Endothelial cell of umbilical vein (primary cell): Measurements from ENCODE around the gene PNMA1. TPM values are rescaled to one million over a fixed set of nuclear protein-coding genes. Genes with fewer than 3 reads are reported as not detected.

Experiments used
- BruUV-seq: library from RNA; stranded (reverse); fragments of 400-500 nt; replicated peaks from 2 replicates; lab custom pipeline; 2021; lab: Mats Ljungman, UMichigan
- CTCF ChIA-PET: fragments of 300-600, 350-600 bp; sonication (Branson Sonifier 250); formaldehyde crosslinking; loops from one replicate; lab custom pipeline; 2021; ENCODE audit warnings: antibody characterized with exemption, inconsistent platforms; lab: Charles Lee
- POLR2A ChIA-PET: fragments of 300-600, 350-600 bp; sonication (Branson Sonifier 250); formaldehyde crosslinking; loops from one replicate; lab custom pipeline; 2021; ENCODE audit warnings: antibody characterized with exemption, inconsistent platforms; lab: Charles Lee
- DNase-seq: peaks from one replicate; pipeline ENCODE4 v3.0.0-alpha.2; 2011; ENCODE audit warnings: low read depth, low spot score
- FAIRE-seq: peaks from 2 replicates; lab custom pipeline; 2011; peaks lifted over from hg19 to GRCh38; lab: Jason Lieb, UNC
- H2AFZ ChIP-seq: 2 replicates; pipeline ENCODE4 v1.6.0; 2012; ENCODE audit warnings: low read depth, low read length, control low read depth, inconsistent platforms
- H3K27ac ChIP-seq: 2 replicates; pipeline ENCODE4 v1.5.1; 2011; ENCODE audit warnings: low read depth, mild to moderate bottlenecking, control low read depth, low read length, moderate library complexity; ENCODE audit not compliant: insufficient read depth
- H3K27me3 ChIP-seq, 2 experiments: 2 replicates each; pipeline versions ENCODE4 v1.6.0 to v1.6.1; 2011; ENCODE audit warnings: low read length in 2 of 2, mixed read lengths in 1 of 2; ENCODE audit not compliant: control insufficient read depth in 2 of 2, insufficient read depth in 2 of 2
- H3K36me3 ChIP-seq, 2 experiments: 2 replicates in 1 of 2; 3 replicates in 1 of 2; pipeline ENCODE4 v1.5.1; 2011; ENCODE audit warnings: low read length in 2 of 2, mild to moderate bottlenecking in 1 of 2, moderate library complexity in 1 of 2; ENCODE audit not compliant: control insufficient read depth in 2 of 2, insufficient read depth in 2 of 2; ENCODE audit errors: extremely low read depth in 1 of 2
- H3K4me1 ChIP-seq: 3 replicates; pipeline ENCODE4 v1.5.1; 2011; ENCODE audit warnings: mild to moderate bottlenecking, low read length; ENCODE audit not compliant: control insufficient read depth, insufficient read depth; ENCODE audit errors: extremely low read depth
- H3K4me2 ChIP-seq: 2 replicates; pipeline ENCODE4 v1.6.1; 2011; ENCODE audit warnings: low read length, control low read depth, mixed read lengths; ENCODE audit not compliant: insufficient read depth
- H3K4me3 ChIP-seq, 3 experiments: fragments of 200-600 bp in 1 of 3; sonication (generic), shearing (Covaris generic) in 1 of 3; replicated peaks in 1 of 3; 2 replicates each; pipeline ENCODE4 v1.5.1; 2011 to 2016; ENCODE audit warnings: control low read depth in 3 of 3, low read length in 3 of 3, mild to moderate bottlenecking in 2 of 3, inconsistent platforms in 1 of 3, low read depth in 1 of 3, moderate library complexity in 1 of 3; ENCODE audit not compliant: insufficient read depth in 1 of 3
- H3K79me2 ChIP-seq: 2 replicates; pipeline ENCODE4 v1.6.0; 2012; ENCODE audit warnings: low read length, inconsistent platforms; ENCODE audit not compliant: control insufficient read depth, insufficient read depth
- H3K9ac ChIP-seq: replicated peaks from 2 replicates; pipeline ENCODE3; 2011; ENCODE audit warnings: low read length, control low read depth; ENCODE audit not compliant: insufficient read depth; ENCODE audit errors: extremely low read depth
- H3K9me1 ChIP-seq: replicated peaks from 3 replicates; pipeline ENCODE4 v1.6.0; 2011; ENCODE audit warnings: mild to moderate bottlenecking, low read length; ENCODE audit not compliant: control insufficient read depth, insufficient read depth; ENCODE audit errors: extremely low read depth
- H3K9me3 ChIP-seq: replicated peaks from 2 replicates; pipeline ENCODE4 v1.5.1; 2012; ENCODE audit warnings: low read length, inconsistent platforms; ENCODE audit not compliant: control insufficient read depth, insufficient read depth
- H4K20me1 ChIP-seq: replicated peaks from 2 replicates; pipeline ENCODE3; 2011; ENCODE audit warnings: mild to moderate bottlenecking, low read length; ENCODE audit not compliant: control insufficient read depth, insufficient read depth; ENCODE audit errors: extremely low read depth
- CTCF ChIP-seq, 2 donors: IDR thresholded peaks; 1 replicate in 1 of 2; 2 replicates in 1 of 2; pipeline ENCODE4 v1.5.1; 2011; ENCODE audit warnings: low read length in 2 of 2, mild to moderate bottlenecking in 2 of 2, moderate library complexity in 2 of 2, control low read depth in 1 of 2, inconsistent platforms in 1 of 2, low read depth in 1 of 2; ENCODE audit not compliant: insufficient read depth in 1 of 2; ENCODE audit errors: extremely low read depth in 1 of 2
- EZH2 ChIP-seq: IDR thresholded peaks from 2 replicates; pipeline ENCODE4 v1.6.1; 2012; ENCODE audit warnings: borderline replicate concordance, low read depth, mild to moderate bottlenecking, moderate library complexity, low read length, inconsistent platforms; ENCODE audit not compliant: severe bottlenecking
- FOS ChIP-seq: IDR thresholded peaks from 2 replicates; pipeline ENCODE4 v1.6.1; 2011; ENCODE audit warnings: mild to moderate bottlenecking, low read length, moderate library complexity, borderline replicate concordance; ENCODE audit not compliant: insufficient read depth
- GATA2 ChIP-seq: IDR thresholded peaks from 2 replicates; pipeline ENCODE4 v1.7.0; 2011; ENCODE audit warnings: low read depth, mild to moderate bottlenecking, moderate library complexity, mixed read lengths, low read length; ENCODE audit not compliant: insufficient read length, insufficient read depth
- JUN ChIP-seq: IDR thresholded peaks from 2 replicates; pipeline ENCODE4 v1.6.1; 2011; ENCODE audit warnings: borderline replicate concordance, low read depth; ENCODE audit not compliant: insufficient read length, insufficient read depth
- MAX ChIP-seq: IDR thresholded peaks from 2 replicates; pipeline ENCODE4 v1.6.1; 2011; ENCODE audit not compliant: insufficient read depth, insufficient read length
- MYC ChIP-seq: IDR thresholded peaks from one replicate; pipeline ENCODE4 v1.6.1; 2011; ENCODE audit warnings: mild to moderate bottlenecking, low read depth, low read length
- POLR2A ChIP-seq: IDR thresholded peaks from 2 replicates; pipeline ENCODE4 v1.6.1; 2012; ENCODE audit warnings: low read depth, mild to moderate bottlenecking, control low read depth, low read length
- POLR2AphosphoS5 ChIP-seq: IDR thresholded peaks from 2 replicates; pipeline ENCODE4 v1.6.1; 2012; ENCODE audit warnings: low read depth, mild to moderate bottlenecking, control low read depth, low read length, moderate library complexity; ENCODE audit not compliant: insufficient read depth
- dilution Hi-C: fragments of 300-500 bp; cut with MboI; formaldehyde crosslinking; loops from one replicate; pipeline ENCODE4 v1.15.0; 2019; ENCODE audit warnings: low sequenced_read_pairs; ENCODE audit not compliant: extremely low pct_ligation_motif_present
- intact Hi-C: fragments of 100-400 bp; cut with micrococcal nuclease; formaldehyde crosslinking; loops from one replicate; pipeline ENCODE4 v1.10.0; 2022
- polyA plus RNA-seq, 4 experiments: library from polyadenylated mRNA; depleted of rRNA in 3 of 4; stranded (reverse) in 3 of 4; unstranded in 1 of 4; fragments of >200 nt; gene quantifications; 2 replicates each; pipeline versions ENCODE4 v1.2.1 to v1.2.3, GENCODE V29; 2011 to 2012; ENCODE audit warnings: missing spikeins in 1 of 4
- total RNA-seq: library from RNA; stranded (reverse); gene quantifications from 2 replicates; pipeline ENCODE4 v1.2.3, GENCODE V29; 2021

Gene PNMA1
- total and polyA plus RNA-seq, 2 donors (not counting 3 experiments of a cell fraction or from before 2014, with no cell fraction given), result 29.8 to 82.6 TPM

- intact Hi-C loops, result loop anchor here (1.0 kb wide), 3 partner anchors 25 to 64 kb away; no protein-coding TSS in a partner anchor
- DNase-seq (no peak), FAIRE-seq (no peak)
- Histone ChIP-seq H3K4me1 (peaks cover 50% of the 10 kb centered on the region), H4K20me1 (no peaks in the 10 kb centered on the region), H2AFZ (peak overlapping the region; percentile 2), H3K27me3 (no peaks in the 10 kb centered on the region), H3K9me3 (no peaks in the 10 kb centered on the region), H3K9ac (peak overlapping the region; percentile 94), H3K4me2 (peak overlapping the region; percentile 88), H3K27ac (peak overlapping the region; percentile 96), H3K79me2 (peaks cover 73% of the 10 kb centered on the region), H3K9me1 (no peaks in the 10 kb centered on the region), H3K4me3 (peak overlapping the region; percentile 53 to 60 (median 54)), H3K36me3 (no peaks in the 10 kb centered on the region)
- CTCF ChIA-PET, result interaction anchor here (0.6 to 10.8 kb wide), 11 partner anchors 11 to 147 kb away, joined by 4 to 245 read pairs (median 9); partner anchors contain the start of genes PNMA1 and PTGR2
- TSS peak; percentile 94 for BruUV-seq
- POLR2A ChIA-PET, result interaction anchor here (0.8 to 1.5 kb wide), 4 partner anchors 11 to 28 kb away, joined by 3 to 8 read pairs (median 6); no protein-coding TSS in a partner anchor
- TF ChIP-seq GATA2, result no peak
- dilution Hi-C loops, result no loop called here
These were observed 46.7 kb upstream of the PNMA1 start for GRCh38 chr14:73760598-73761586.

- CTCF ChIA-PET, result interaction anchor here (0.6 to 10.8 kb wide), 13 partner anchors 10 to 148 kb away, joined by 4 to 245 read pairs (median 8); partner anchors contain the start of genes PNMA1 and PTGR2
- H3K4me1 ChIP-seq, result peaks cover 53% of the 10 kb centered on the region
- peak; percentile 97 for DNase-seq
These were observed 45.8 kb upstream of the PNMA1 start for GRCh38 chr14:73759714-73760597.

More at GRCh38 chr14:73759714-73760597, 45.8 kb upstream of the PNMA1 start:
- Histone ChIP-seq H3K27ac (peak overlapping the region; percentile 96), H3K9ac (peak overlapping the region; percentile 94), H3K9me3 (no peaks in the 10 kb centered on the region), H3K4me2 (peak overlapping the region; percentile 88), H3K36me3 (no peaks in the 10 kb centered on the region), H3K79me2 (peaks cover 75% of the 10 kb centered on the region), H3K9me1 (no peaks in the 10 kb centered on the region), H4K20me1 (no peaks in the 10 kb centered on the region), H3K27me3 (no peaks in the 10 kb centered on the region), H2AFZ (peak overlapping the region; percentile 2), H3K4me3 (peak overlapping the region; percentile 53 to 60 (median 54))
- dilution Hi-C loops, result no loop called here
- POLR2A ChIA-PET, result interaction anchor here (0.8 to 1.5 kb wide), 4 partner anchors 10 to 29 kb away, joined by 3 to 8 read pairs (median 6); no protein-coding TSS in a partner anchor
- FAIRE-seq, result peak; percentile 94
- BruUV-seq, result no TSS peak
- TF ChIP-seq CTCF (IDR thresholded peaks at IDR 0.05; ENCODE audit: extremely low read depth in 1 of 2, insufficient read depth in 1 of 2, low read depth in 1 of 2, low read length in 2 of 2) (peak in 1 of 2 donors; percentile 11), EZH2 (no peak), FOS (peak; percentile 83), POLR2A (peak; percentile 98), MAX (no peak), MYC (peak; percentile 19), GATA2 (no peak), JUN (peak; percentile 61), POLR2AphosphoS5 (peak; percentile 92)
- intact Hi-C loops, result loop anchor here (1.0 kb wide), 3 partner anchors 26 to 65 kb away; no protein-coding TSS in a partner anchor
